SK-N-SH (cell line): ENCODE data around the gene TRPV5. TPM values are rescaled to one million over a fixed set of nuclear protein-coding genes. Genes with fewer than 3 reads are reported as not detected.

ENCODE experiments used
- CTCF ChIA-PET: fragments of 300-600, 350-600 bp; formaldehyde crosslinking; extraction: SDS; loops from one replicate; lab custom pipeline; 2021; lab: Yijun Ruan, JAX
- POLR2A ChIA-PET: fragments of 350-600 bp; sonication (Branson Sonifier 250); formaldehyde crosslinking; extraction: SDS; loops from one replicate; lab custom pipeline; 2020; ENCODE audit warnings: antibody characterized with exemption, inconsistent platforms; lab: Yijun Ruan, JAX
- DNase-seq: peaks from one replicate; pipeline ENCODE4 v3.0.0; 2012
- H2AFZ ChIP-seq: fragments of 200-600 bp; sonication (generic); 2 replicates; pipeline ENCODE4 v1.8.1; 2016; ENCODE audit warnings: antibody characterized with exemption, mild to moderate bottlenecking, low read depth
- H3F3A ChIP-seq: fragments of 200-600 bp; sonication (generic); replicated peaks from 2 replicates; pipeline ENCODE3; 2016; ENCODE audit warnings: antibody characterized with exemption, mild to moderate bottlenecking; ENCODE audit not compliant: insufficient read depth
- H3K27ac ChIP-seq, 2 experiments: fragments of 200-500 bp in 1 of 2; fragments of 200-600 bp in 1 of 2; sonication (Bioruptor generic) in 1 of 2; sonication (generic), shearing (Covaris generic) in 1 of 2; 2 replicates each; pipeline versions ENCODE4 v1.5.1 to v1.6.1; 2014 to 2016; ENCODE audit warnings: low read depth in 2 of 2, inconsistent platforms in 1 of 2, low read length in 1 of 2, mild to moderate bottlenecking in 1 of 2, mixed read lengths in 1 of 2
- H3K27me3 ChIP-seq: fragments of 200-600 bp; sonication (generic), shearing (Covaris generic); 2 replicates; pipeline ENCODE4 v1.6.1; 2016; ENCODE audit warnings: mixed run types; ENCODE audit not compliant: insufficient read depth
- H3K36me3 ChIP-seq, 2 experiments: fragments of 200-500 bp in 1 of 2; fragments of 200-600 bp in 1 of 2; sonication (Bioruptor generic) in 1 of 2; sonication (generic) in 1 of 2; replicated peaks in 1 of 2; 2 replicates each; pipeline versions ENCODE3 to v1.5.1; 2014 to 2016; ENCODE audit warnings: low read length in 1 of 2, mild to moderate bottlenecking in 1 of 2; ENCODE audit not compliant: insufficient read depth in 2 of 2, control insufficient read depth in 1 of 2
- H3K4me1 ChIP-seq, 2 experiments: fragments of 200-500 bp in 1 of 2; fragments of 200-600 bp in 1 of 2; sonication (Bioruptor generic) in 1 of 2; sonication (generic), shearing (Covaris generic) in 1 of 2; 2 replicates each; pipeline versions ENCODE4 v1.5.1 to v1.6.1; 2014 to 2016; ENCODE audit warnings: low read depth in 1 of 2, low read length in 1 of 2, mixed run types in 1 of 2; ENCODE audit not compliant: insufficient read depth in 2 of 2, control insufficient read depth in 1 of 2
- H3K4me2 ChIP-seq: fragments of 200-600 bp; sonication (generic), shearing (Covaris generic); 2 replicates; pipeline ENCODE4 v1.6.1; 2017; ENCODE audit warnings: mixed run types
- H3K4me3 ChIP-seq, 2 experiments: fragments of 200-500 bp in 1 of 2; fragments of 200-600 bp in 1 of 2; sonication (Bioruptor generic) in 1 of 2; sonication (generic), shearing (Covaris generic) in 1 of 2; 2 replicates each; pipeline versions ENCODE4 v1.5.1 to v1.8.1; 2014 to 2016; ENCODE audit warnings: low read depth in 2 of 2, inconsistent platforms in 1 of 2, low read length in 1 of 2, mild to moderate bottlenecking in 1 of 2, mixed read lengths in 1 of 2, moderate library complexity in 1 of 2
- H3K79me2 ChIP-seq: fragments of 200-600 bp; sonication (generic); 2 replicates; pipeline ENCODE4 v1.8.1; 2017; ENCODE audit warnings: mild to moderate bottlenecking; ENCODE audit not compliant: insufficient read depth
- H3K9ac ChIP-seq: fragments of 200-600 bp; sonication (generic); 2 replicates; pipeline ENCODE4 v1.6.1; 2017; ENCODE audit warnings: mixed run types
- H3K9me2 ChIP-seq: fragments of 200-600 bp; sonication (generic); 2 replicates; pipeline ENCODE4 v1.6.1; 2017; ENCODE audit warnings: mixed run types
- H3K9me3 ChIP-seq: fragments of 200-600 bp; sonication (generic); 2 replicates; pipeline ENCODE4 v1.6.1; 2017; ENCODE audit warnings: mixed run types, mild to moderate bottlenecking, moderate library complexity
- H4K20me1 ChIP-seq: fragments of 200-600 bp; sonication (generic); 2 replicates; pipeline ENCODE4 v1.6.1; 2017; ENCODE audit warnings: mild to moderate bottlenecking, mixed run types; ENCODE audit not compliant: insufficient read depth
- CHD2 ChIP-seq: fragments of 150-350 bp; IDR thresholded peaks from 2 replicates; pipeline ENCODE4 v1.6.1; 2018; ENCODE audit warnings: low read length; ENCODE audit not compliant: partially characterized antibody
- CTCF ChIP-seq: fragments of 200-600 bp; sonication (generic); IDR thresholded peaks from 2 replicates; pipeline ENCODE4 v1.6.1; 2017; ENCODE audit warnings: antibody characterized with exemption, mild to moderate bottlenecking, moderate library complexity
- FOSL2 ChIP-seq: IDR thresholded peaks from 2 replicates; pipeline ENCODE4 v1.4.0; 2012; ENCODE audit warnings: low read depth, mild to moderate bottlenecking, moderate library complexity, borderline replicate concordance
- GATA2 ChIP-seq: sonication (generic); formaldehyde crosslinking; IDR thresholded peaks from 2 replicates; pipeline ENCODE4 v1.5.0; 2020; ENCODE audit warnings: mild to moderate bottlenecking, missing genetic modification reagents
- MAX ChIP-seq: IDR thresholded peaks from 2 replicates; pipeline ENCODE4 v1.4.0; 2012; ENCODE audit warnings: low read depth
- NRF1 ChIP-seq: IDR thresholded peaks from 2 replicates; pipeline ENCODE4 v1.6.1; 2012; ENCODE audit warnings: low read depth, mild to moderate bottlenecking, low read length
- RXRA ChIP-seq: IDR thresholded peaks from 2 replicates; pipeline ENCODE4 v1.4.0; 2012; ENCODE audit warnings: low read depth, mild to moderate bottlenecking, borderline replicate concordance
- TAF1 ChIP-seq: IDR thresholded peaks from 2 replicates; pipeline ENCODE4 v1.6.1; 2012; ENCODE audit warnings: low read depth, mild to moderate bottlenecking, low read length, moderate library complexity, borderline replicate concordance
- TCF12 ChIP-seq: IDR thresholded peaks from 2 replicates; pipeline ENCODE4 v1.4.0; 2012
- USF2 ChIP-seq: fragments of 150-350 bp; IDR thresholded peaks from 2 replicates; pipeline ENCODE4 v1.6.1; 2017; ENCODE audit warnings: antibody characterized with exemption, low read length, low read depth, borderline replicate concordance
- YY1 ChIP-seq: IDR thresholded peaks from 2 replicates; pipeline ENCODE4 v1.4.0; 2012; ENCODE audit warnings: low read depth, mild to moderate bottlenecking
- WGBS: methylation state at CpG from one replicate; pipeline ENCODE4 v1.1.6; 2017; ENCODE audit warnings: low lambda C conversion rate; 5-methylcytosine and 5-hydroxymethylcytosine counted together
- polyA plus RNA-seq, 3 experiments: library from polyadenylated mRNA; depleted of rRNA; stranded (reverse); fragments of >200 nt; gene quantifications; 2 replicates each; pipeline ENCODE4 v1.2.3, GENCODE V29; 2012
- TF ChIP-seq, protein P1 (sequence below): fragments of 150-350 bp; IDR thresholded peaks from 2 replicates; pipeline ENCODE4 v1.6.1; 2016; ENCODE audit warnings: mild to moderate bottlenecking, low read depth, low read length
- TF ChIP-seq, protein P2 (sequence below): IDR thresholded peaks from 2 replicates; pipeline ENCODE4 v1.6.1; 2012; ENCODE audit warnings: mild to moderate bottlenecking, low read depth, low read length, moderate library complexity

TRPV5 gene
- polyA plus RNA-seq, 1 of the 3 experiments (the other 2 are of a cell fraction) = not detected

GRCh38 chr7:142868188-142868985, 65.2 kb downstream of the TRPV5 start:
- Histone ChIP-seq H3K27me3 (peaks cover 5% of the 10 kb centered on the region; the same call in 1 of the 2 replicates), H3K4me3 (no peak overlapping the region)
- no peak for TF ChIP-seq FOSL2
- TF ChIP-seq YY1 = no peak
- TF ChIP-seq USF2 = no peak
- TF ChIP-seq, all 33 proteins: peak for 0
- Histone ChIP-seq H4K20me1 (no peaks in the 10 kb centered on the region), H3K36me3 (no peaks in the 10 kb centered on the region), H3F3A (no peaks in the 10 kb centered on the region), H3K9me3 (no peaks in the 10 kb centered on the region), H3K9me2 (no peaks in the 10 kb centered on the region), H2AFZ (no peak overlapping the region), H3K4me2 (no peak overlapping the region), H3K27ac (no peak overlapping the region), H3K4me1 (no peaks in the 10 kb centered on the region), H3K9ac (no peak overlapping the region), H3K79me2 (no peaks in the 10 kb centered on the region)
- 74% methylated on average over 30 of the region's 31 CpGs for WGBS
- CTCF ChIA-PET = interaction anchor here (0.6 to 12.2 kb wide), 10 partner anchors 11 to 385 kb away, joined by 3 to 154 read pairs (median 16); partner anchors contain the start of gene EPHB6
- no peak for DNase-seq
- POLR2A ChIA-PET = no interaction called here

DNA sequence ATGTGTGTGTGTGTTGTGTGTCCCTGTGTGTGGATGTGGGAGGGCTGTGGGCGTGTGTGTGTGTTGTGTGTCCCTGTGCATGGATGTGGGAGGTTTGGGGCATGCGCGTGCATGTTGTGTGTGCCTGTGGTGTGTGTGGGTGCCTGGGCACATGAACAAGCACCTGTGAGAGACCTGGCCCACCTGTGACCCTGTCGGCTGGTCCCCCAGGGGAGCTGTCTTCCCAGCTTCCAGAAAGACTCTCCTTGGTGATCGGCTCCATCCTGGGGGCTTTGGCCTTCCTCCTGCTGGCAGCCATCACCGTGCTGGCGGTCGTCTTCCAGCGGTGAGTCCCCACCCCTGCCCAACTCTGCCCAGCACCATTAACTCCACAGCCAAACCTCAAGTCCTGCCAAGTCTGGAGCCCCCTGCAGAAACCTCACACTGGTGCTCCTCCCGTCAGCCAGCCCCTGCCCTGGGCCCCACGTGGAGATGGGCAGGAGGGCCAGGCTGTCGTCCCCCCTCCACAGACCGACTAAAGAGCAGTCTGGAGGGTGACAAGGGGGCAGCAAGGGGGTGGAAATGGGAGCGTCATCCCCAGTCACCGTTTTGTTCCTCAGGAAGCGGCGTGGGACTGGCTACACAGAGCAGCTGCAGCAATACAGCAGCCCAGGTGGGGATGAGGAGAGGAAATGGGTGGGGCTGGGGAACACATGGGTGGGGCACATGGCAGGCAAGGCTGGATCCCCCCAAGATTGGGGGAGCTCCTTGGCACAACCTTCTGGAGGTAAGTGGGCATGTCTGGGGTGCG, 66.0 kb downstream of the TRPV5 start:
- H3K4me3 ChIP-seq = no peak overlapping the region
- no peaks in the 10 kb centered on the region for H3K79me2 ChIP-seq
- H2AFZ ChIP-seq = no peak overlapping the region
- H3K27me3 ChIP-seq = peaks cover 11% of the 10 kb centered on the region
- H4K20me1 ChIP-seq = no peaks in the 10 kb centered on the region
- no peak overlapping the region for H3K9ac ChIP-seq
- H3K9me2 ChIP-seq = no peaks in the 10 kb centered on the region
- TF ChIP-seq MAX = no peak
- TF ChIP-seq GATA2 (CRISPR knock-in tag) = no peak
- TF ChIP-seq TAF1 = no peak
- no peak for TF ChIP-seq CTCF
- no peak for TF ChIP-seq CHD2
- TF ChIP-seq, protein P1, sequence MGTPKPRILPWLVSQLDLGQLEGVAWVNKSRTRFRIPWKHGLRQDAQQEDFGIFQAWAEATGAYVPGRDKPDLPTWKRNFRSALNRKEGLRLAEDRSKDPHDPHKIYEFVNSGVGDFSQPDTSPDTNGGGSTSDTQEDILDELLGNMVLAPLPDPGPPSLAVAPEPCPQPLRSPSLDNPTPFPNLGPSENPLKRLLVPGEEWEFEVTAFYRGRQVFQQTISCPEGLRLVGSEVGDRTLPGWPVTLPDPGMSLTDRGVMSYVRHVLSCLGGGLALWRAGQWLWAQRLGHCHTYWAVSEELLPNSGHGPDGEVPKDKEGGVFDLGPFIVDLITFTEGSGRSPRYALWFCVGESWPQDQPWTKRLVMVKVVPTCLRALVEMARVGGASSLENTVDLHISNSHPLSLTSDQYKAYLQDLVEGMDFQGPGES = no peak
- TF ChIP-seq RXRA = no peak
- no peak for TF ChIP-seq TCF12
- TF ChIP-seq FOSL2 = no peak
- TF ChIP-seq NRF1 = no peak
- TF ChIP-seq, protein P2, sequence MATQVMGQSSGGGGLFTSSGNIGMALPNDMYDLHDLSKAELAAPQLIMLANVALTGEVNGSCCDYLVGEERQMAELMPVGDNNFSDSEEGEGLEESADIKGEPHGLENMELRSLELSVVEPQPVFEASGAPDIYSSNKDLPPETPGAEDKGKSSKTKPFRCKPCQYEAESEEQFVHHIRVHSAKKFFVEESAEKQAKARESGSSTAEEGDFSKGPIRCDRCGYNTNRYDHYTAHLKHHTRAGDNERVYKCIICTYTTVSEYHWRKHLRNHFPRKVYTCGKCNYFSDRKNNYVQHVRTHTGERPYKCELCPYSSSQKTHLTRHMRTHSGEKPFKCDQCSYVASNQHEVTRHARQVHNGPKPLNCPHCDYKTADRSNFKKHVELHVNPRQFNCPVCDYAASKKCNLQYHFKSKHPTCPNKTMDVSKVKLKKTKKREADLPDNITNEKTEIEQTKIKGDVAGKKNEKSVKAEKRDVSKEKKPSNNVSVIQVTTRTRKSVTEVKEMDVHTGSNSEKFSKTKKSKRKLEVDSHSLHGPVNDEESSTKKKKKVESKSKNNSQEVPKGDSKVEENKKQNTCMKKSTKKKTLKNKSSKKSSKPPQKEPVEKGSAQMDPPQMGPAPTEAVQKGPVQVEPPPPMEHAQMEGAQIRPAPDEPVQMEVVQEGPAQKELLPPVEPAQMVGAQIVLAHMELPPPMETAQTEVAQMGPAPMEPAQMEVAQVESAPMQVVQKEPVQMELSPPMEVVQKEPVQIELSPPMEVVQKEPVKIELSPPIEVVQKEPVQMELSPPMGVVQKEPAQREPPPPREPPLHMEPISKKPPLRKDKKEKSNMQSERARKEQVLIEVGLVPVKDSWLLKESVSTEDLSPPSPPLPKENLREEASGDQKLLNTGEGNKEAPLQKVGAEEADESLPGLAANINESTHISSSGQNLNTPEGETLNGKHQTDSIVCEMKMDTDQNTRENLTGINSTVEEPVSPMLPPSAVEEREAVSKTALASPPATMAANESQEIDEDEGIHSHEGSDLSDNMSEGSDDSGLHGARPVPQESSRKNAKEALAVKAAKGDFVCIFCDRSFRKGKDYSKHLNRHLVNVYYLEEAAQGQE = no peak
- no peak overlapping the region for H3K4me2 ChIP-seq
- no peak overlapping the region for H3K27ac ChIP-seq
- no peaks in the 10 kb centered on the region for H3F3A ChIP-seq
- DNase-seq = no peak
- H3K9me3 ChIP-seq = no peaks in the 10 kb centered on the region
- POLR2A ChIA-PET = no interaction called here
- 59% methylated on average over 17 of the region's 18 CpGs for WGBS
- CTCF ChIA-PET = interaction anchor here (0.6 to 12.2 kb wide), 13 partner anchors 10 to 420 kb away, joined by 3 to 154 read pairs (median 5); partner anchors contain the start of gene EPHB6
- H3K4me1 ChIP-seq = no peaks in the 10 kb centered on the region
- no peaks in the 10 kb centered on the region for H3K36me3 ChIP-seq
